ENCODE results near the gene ALKBH3.

Gene ALKBH3

GRCh38 chr11:43942662-43943371, 62.2 kb downstream of the ALKBH3 start:
- peak in 1 of 2 experiments; percentile 23 for DNase-seq

DNA sequence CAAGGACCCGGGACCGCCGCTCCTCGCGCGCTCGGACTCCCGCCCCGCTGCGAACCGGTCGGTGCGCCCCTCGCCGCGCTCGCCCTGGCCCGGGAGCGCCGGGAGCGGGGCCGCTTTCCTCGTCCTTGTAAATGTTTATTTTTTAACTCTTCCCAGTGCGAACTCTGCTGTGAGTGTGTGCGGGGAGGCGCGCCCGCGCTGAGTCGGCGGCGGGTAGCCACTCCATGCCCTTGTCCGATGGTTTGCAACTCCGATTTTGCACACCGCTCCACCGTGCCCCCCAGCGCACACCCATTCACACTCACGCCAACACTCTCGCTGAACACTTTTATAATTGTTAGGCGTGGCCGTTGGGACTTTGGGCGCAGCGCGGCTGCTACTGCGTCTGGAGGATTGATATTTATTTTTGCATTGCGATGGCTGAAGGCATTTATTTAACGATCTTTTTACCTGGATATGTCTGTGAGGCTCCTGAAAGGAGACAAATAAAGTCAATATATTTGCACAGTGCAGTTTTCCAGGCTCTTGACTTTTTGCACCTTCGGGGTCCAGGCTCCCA, 62.8 kb downstream of the ALKBH3 start:
- no peak for DNase-seq

DNA sequence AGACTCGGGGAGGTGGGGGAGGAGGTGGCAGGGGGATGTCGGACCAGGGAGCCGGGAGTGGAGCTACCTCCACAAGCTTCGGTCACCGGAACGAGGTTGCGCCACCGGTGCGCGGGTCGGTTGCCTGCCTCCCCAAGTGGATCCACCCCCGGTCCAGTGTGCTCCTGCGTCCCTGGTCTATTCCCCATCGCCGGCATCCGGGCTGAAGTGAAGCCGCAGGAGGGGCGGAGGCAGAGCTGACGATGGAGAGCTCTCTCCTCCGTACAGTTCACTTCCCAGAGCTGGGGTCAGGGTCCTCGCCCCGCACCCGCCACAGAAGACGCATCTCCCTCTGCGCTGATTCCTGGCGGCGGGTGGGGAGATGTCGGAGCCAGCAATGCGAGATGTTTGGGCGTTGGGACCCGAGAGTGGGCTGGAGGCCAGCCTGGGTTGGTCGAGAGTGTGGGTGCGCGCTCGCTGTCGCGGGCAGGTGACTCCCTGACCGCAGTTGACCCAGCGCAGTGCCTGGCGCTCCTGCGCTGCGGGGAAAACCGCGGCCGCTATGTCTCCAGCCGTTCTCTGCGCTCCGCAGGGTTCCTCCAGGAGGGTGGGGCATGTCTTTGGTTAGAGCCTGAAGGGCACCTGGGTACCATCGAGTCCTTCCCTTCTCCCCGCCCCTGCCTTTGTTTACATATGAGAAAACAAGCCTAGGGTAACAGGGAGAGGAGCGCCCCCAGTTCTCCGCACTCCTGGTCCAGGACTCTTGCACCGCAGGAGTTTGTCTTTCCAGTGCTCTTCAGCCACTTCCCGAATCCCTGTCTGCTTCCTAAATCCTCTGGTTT, 63.5 kb downstream of the ALKBH3 start:
- no peak for DNase-seq

- no peak for DNase-seq
Measured at GRCh38 chr11:43944761-43945311, 64.2 kb downstream of the ALKBH3 start.

GRCh38 chr11:43947003-43947500, 66.4 kb downstream of the ALKBH3 start:
- no peak for DNase-seq

- no peak for DNase-seq
Measured at GRCh38 chr11:43947815-43948214, 67.2 kb downstream of the ALKBH3 start.

GRCh38 chr11:43948341-43949225, 68.0 kb downstream of the ALKBH3 start:
- no peak for DNase-seq

DNA sequence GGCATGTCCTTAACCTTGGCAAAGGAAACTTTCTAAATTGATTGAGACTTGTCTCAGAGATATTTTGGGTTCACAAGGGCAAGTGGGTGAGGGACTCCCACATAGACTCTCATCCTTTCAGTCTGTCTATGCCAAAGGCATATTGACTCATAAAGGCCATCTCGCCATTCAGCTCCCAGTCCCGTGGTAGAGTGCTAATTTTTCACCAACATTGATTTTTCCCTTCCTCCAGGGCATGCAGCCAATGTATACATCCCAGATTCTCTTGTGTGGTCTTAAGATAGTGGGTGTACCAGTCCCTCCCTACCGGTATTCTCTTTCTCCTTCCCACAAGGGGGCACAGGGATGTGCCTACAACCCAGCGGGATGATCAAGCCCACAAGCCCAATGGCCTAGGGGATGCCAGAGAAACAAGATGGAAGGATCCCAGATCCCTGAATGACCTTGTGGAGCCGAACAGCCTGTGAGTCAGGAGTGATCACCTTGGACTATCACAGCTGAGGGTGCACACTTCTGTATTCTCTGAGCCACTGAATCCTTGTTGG, 69.8 kb downstream of the ALKBH3 start:
- peak in 1 of 2 experiments; percentile 27 for DNase-seq

DNA sequence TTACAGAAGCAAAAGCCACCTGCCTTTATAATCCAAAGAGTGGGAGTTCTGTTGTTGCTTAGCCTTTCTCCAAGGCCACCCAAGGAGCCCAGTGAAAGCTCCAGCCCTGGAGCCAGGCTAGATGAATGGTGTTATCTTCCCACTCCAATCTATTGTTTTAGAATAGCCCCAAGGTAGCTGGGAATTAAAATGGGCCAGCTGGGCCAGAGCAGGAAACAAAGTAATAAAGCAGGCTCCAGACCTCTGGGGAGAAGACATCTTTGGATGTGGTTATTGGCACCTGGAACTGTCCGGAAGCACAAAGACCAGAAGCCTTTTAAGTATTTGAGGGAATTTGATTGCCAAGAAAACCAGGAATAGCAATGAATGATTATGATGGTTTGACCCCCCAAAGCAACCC, 70.6 kb downstream of the ALKBH3 start:
- no peak for DNase-seq

- no peak for DNase-seq
Measured at GRCh38 chr11:43952020-43952400, 71.4 kb downstream of the ALKBH3 start.

DNA sequence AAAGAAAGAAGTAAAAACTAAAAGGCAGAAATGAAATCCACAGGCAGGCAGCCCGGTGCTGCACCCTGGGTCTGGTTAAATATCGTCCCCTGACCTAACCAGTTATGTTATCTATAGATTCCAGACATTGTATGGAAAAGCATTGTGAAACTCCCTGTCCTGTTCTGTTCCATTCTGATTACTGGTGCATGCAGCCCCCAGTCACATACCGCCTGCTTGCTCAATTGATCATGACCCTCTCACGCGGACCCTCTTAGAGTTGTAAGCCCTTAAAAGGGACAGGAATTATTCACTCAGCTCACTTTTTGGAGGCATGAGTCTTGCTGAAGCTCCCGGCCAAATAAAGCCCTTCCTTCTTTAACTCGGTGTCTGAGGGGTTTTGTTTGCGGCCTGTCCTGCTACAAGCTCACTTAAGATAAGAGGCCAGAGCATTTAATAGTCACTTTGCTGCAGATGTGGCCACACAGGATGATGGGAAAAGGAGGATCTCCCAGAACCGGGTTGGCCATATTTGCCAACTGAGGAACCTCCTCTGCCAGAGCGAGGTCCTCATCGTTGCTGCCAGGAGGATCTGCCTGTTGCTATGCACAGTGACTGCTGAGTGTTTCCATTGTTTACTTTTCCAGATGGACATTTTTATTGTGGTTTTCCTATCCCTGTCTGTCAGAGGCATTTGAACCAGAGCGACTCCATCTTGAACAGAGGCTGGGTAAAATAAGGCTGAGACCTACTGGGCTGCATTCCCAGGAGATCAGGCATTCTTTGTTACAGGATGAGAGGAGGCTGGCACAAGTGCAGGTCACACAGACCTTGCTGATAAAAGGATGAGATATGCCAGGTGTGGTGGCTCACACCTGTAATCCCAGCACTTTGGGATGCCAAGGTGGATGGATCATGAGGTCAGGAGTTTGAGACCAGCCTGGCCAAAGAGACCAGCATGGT, 72.0 kb downstream of the ALKBH3 start:
- no peak for DNase-seq

DNA sequence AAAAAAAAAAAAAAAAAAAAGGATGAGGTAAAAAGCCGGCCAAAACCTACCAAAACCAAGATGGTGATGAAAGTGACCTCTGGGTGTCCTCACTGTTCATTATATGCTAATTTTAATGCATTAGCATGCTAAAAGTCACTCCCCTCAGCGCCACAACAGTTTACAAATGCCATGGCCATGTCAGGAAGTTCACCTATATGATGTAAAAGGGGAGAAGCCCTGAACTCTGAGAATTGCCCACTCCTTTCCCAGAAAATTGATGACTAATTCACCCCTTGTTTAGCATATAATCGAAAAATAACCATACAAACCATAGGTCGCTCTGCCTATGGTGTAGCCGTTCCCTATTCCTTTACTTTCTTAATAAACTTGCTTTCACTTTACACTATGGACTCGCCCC, 72.9 kb downstream of the ALKBH3 start:
- no peak for DNase-seq

- no peak for DNase-seq
Measured at GRCh38 chr11:43954241-43954640, 73.6 kb downstream of the ALKBH3 start.

DNA sequence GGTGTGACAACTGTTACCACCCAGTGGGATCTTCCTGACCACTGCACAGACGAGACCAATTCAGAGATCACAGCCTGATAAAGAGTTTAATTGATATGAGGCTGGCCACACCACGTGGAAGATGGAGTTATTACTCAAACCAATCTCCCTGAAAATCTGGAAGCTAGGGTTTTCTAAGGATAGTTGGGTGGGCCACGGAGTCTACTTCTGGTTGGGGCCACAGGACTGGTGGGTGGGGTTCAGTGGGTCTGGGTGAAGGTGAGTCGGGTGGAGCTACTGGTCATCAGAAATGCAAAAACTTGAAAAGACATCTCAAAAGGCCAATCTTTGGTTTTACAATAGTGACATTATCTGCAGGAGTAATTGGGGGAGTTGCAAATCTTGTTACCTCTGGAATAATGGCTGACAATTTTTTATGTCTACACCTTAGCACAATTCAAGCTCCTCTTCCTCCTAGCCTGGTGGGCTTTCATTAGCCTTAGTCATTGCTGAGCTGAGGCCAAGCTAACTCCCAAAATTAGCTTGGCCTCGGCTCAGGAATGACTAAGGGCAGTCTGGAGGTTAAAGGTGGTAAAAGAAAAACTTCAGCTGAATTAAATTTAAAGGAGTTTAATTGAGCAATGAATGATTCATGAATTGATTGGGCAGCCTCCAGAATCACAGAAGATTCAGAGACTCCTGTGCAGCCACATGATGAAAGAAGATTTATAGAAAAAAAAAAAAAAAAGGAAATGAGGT, 74.9 kb downstream of the ALKBH3 start:
- DNase-seq = no peak

DNA sequence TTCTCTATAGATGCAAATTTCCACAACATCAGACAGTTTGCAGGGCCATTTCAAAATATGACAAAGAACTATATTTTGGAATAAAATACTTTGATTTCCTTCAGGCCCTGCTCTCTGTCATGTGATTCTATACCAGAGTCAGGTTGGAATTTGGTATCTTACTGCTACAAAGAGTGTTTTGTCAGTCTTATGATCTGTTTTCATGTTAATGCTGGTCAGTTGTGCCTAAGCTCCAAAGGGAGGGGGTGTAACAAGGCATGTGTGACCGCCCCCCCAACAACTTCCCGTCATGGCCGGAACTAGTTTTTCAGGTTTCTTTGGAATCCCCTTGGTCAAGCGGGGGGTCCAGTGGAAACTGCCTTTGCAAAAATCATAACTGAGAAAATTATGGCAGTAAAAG, 76.9 kb downstream of the ALKBH3 start:
- no peak for DNase-seq

DNA sequence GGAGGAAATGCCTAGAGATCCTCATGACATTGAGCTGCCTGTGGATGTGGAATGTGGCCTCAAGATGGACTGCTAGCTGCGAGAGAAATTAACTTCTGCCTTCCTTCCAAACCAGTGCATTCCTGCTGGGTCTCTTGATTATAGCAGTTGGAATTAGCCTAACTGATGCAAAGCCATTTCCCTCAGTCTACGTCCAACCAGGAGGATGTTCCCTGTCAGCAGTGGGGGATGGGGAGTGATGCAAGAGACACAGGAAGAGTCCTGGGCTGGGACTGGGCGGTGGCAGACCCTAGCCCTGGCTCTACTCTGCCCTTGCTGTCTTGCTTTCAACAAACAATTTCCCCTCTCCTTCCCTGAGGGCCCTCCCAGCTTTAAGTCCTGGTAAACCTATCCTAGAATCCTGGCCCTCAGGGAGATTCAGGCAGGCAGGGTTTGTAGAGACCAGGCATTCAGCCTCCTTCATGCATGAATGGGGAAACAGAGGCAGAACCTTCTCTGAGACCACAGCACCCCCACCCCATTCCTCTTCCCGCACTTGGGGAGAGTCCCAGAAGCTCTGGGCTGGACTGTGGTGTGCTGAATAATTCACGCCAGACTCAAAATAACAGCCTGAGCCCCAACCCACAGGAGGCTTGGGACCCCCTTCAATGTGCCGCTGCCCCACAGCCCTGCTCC, 78.8 kb downstream of the ALKBH3 start:
- no peak for DNase-seq

DNA sequence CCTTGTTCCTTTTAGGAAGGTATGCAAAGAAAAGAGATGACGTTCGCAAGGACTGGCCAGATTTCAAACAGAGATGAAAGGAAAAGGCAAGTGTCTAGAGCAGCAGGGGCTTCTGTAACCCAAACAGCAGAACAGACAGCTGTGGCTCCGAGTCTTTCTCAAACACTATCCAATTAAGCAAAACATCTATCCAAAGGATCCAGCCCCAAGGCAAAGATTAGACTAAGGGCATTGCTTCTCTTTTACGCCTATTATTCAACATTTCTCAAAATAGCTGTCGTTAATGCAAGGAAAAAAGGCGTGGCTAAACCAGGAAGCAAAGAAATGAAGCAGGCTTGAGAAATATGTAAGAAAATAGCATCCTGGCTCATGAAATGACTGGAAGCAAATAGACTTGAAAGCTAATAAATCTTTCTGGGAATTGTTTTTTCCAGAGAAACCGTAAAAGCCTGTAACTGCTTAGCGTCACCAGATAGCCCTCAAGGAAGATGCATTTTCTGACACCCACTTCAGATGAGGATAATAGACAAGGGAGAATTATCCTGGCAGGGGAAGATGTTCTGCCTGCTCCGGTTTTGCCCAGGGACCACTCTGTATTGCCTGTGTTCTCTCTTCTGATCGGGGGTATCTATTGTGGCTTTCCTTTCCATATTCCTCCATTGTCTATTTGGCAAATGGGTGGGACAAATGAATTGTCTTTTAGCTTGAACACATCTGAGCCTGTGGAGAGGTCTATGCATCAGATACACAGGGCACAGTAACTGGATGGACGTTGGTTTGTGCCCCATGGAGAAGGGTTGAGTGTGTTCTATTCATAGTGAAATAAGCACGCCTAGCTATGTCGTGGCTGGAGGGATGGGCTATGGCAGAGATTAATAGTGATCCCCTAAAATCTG, 82.0 kb downstream of the ALKBH3 start:
- DNase-seq = no peak

GRCh38 chr11:43963279-43963620, 82.6 kb downstream of the ALKBH3 start:
- no peak for DNase-seq

- no peak for DNase-seq
Measured at GRCh38 chr11:43967661-43968060, 87.0 kb downstream of the ALKBH3 start.

Data from NCI-H446 (cell line).